Kidney tubule cell (primary cell): Measurements from ENCODE around the gene KMT2A.
A peak's percentile ranks its signal among the peaks of the same experiment; 100 is the strongest.

Source experiments
- DNase-seq: peaks from one replicate; pipeline ENCODE4 v3.0.0-alpha.2; 2018; ENCODE audit warnings: low spot score

Gene KMT2A

DNA sequence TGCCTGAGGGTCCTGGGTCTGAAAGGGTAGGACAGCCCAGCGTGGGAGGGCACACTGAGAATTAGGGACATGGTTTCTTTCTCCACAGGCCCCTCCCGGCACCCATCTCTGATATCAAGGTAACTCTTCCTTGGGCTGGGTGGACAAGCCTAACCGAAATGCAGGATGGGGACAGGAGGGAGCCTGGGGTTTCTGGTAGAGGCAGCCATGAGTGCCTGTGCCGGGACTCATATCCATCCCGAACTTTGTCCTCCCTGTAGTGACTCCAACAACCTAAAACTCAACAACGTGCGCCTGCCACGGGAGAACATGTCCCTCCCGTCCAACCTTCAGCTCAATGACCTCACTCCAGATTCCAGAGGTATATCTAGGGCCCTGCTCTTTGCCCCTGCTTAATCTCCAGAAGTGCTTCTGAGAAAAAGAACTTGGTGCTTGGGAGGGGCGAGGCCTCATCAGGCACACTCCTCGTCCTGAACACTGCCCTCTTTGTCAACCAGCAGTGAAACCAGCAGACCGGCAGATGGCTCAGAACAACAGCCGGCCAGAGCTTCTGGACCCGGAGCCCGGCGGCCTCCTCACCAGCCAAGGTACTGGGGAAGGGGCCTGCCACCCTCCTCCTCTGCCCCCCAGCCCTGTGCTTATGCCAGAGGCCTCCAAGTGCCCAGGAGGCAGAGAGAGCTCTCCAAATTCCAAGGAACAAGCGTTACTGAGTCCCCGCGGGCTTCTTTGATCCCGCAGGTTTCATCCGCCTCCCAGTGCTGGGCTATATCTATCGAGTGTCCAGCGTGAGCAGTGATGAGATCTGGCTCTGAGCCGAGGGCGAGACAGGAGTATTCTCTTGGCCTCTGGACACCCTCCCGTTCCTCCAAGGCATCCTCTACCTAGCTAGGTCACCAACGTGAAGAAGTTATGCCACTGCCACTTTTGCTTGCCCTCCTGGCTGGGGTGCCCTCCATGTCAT lies 97.8 kb downstream of the KMT2A start:
- no peak for DNase-seq

DNA sequence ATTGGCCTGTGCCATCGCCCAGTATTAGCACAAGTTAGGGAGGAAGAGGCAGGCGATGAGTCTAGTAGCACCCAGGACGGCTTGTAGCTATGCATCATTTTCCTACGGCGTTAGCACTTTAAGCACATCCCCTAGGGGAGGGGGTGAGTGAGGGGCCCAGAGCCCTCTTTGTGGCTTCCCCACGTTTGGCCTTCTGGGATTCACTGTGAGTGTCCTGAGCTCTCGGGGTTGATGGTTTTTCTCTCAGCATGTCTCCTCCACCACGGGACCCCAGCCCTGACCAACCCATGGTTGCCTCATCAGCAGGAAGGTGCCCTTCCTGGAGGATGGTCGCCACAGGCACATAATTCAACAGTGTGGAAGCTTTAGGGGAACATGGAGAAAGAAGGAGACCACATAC lies 99.0 kb downstream of the KMT2A start:
- DNase-seq: no peak

DNA sequence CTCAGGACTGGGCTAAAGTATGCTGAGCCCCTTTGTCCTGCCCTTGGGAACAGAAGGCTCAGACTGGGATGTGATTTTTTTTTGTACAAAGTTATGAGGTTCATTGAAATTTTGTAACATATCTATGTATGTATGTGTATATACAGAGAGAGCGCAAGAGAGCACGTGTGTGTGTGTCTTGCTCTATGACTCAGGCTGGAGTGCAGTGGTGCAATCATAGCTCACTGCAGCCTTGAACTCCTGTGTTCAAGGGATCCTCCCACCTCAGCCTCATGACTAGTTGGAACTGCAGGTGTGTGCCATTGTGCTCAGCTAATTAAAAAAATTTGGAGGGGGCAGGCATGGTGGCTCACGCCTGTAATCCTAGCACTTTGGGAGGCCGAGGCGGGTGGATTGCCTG lies 100.4 kb downstream of the KMT2A start:
- no peak for DNase-seq

DNA sequence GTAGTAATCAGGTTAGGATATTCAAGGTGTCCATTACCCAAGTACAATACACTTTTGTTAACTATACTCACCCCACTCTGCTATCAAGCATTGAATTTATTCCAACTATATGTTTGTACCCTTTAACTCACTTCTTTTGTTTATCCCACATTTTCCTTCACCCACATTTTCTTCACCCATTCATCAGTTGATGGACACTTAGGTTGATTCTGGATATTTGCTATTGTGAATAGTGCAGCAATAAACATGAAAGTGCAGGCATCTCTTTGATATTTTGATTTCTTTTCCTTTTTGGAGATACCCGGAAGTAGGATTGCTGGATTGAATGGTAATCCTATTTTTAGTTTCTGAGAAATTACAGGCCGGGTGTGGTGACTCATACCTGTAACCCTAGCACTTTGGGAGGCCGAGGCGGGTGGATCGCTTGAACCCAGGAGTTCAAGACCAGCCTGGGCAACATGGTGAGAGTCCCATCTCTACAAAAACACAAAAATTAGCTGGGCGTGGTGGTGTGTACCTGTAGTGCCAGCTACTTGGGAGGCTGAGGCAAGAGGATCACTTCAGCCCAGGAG lies 101.2 kb downstream of the KMT2A start:
- no peak for DNase-seq

DNA sequence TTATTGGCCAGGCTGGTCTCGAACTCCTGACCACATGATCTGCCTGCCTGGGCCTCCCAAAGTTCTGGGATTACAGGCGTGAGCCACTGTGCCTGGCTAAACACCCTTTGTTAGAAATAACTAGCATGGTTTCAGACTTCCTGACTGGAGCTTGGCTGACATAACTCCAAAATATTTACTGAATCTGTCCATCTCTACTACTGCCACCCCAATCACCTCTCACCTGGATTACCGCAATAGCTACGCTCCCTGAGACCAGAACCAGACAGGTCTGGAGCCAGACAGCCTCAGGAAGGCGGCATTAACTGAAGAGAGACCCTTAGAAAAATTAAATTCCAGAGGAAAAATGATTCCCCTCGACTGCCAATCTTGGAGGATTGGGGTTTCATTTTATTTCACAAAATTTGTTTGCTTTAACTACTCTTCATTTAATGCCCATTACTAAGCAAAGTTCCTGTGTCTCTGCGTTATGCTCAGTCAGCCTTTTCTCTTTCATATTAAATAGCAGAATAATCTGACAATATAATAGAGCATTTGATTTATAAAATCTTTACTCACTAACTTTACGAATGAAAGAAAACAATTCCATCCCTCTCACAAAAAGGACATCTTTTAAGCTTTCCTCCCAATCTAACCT lies 107.8 kb downstream of the KMT2A start:
- DNase-seq: no peak

DNA sequence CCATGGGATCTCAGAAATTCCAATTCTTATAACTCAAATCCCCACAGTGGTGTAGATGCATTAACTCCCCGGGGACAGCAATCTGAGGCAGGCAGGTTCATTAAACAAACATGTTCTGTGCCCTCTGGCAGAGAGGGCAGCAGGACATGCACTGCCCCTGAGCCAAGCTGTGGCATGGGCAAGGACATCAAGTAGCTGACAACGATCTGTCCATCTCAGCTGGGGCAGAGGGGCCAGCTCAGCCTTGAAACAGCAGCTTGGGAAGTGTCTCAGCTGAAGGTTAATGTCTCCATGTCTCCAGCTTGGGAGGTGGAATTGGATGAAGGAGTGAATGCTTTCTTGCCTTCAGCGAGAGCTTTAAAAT lies 108.3 kb downstream of the KMT2A start:
- DNase-seq: no peak

DNA sequence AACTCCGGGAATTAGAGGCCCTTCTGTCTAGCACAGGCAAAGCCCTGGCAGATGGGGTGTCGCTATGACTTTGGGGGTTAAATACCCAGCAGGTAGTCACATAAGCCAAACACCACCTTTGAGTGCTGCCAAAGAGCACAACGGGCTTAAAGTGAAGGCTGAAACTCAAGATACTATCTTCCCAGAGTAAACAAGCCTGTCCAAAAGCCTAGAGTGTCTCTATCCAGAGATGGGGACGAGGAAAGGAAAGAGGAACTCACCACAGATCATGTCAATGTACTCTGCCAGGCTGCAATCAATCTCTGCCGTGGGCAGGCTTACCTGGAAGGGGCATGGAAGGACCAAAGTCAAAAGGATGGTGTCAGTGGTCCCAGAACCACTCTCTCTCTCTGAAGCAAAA lies 109.2 kb downstream of the KMT2A start:
- no peak for DNase-seq

DNA sequence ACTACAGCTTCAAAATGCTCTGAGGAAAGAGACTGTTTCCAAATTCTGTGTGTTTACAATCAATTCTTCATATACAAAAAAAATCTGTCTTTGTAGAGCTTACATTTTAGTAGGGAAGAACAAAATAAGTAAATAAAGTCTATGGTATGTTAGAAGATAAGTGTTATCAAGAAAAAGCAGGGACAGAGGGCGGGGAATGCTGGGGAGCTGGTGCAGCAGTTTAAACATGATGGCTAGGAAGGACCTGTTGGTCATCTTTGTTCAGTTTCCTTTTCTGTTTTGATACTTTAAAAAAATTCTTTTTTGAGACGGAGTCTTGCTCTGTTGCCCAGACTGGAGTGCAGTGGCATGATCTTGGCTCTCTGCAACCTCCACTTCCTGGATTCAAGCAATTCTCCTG lies 110.8 kb downstream of the KMT2A start:
- DNase-seq: no peak

DNA sequence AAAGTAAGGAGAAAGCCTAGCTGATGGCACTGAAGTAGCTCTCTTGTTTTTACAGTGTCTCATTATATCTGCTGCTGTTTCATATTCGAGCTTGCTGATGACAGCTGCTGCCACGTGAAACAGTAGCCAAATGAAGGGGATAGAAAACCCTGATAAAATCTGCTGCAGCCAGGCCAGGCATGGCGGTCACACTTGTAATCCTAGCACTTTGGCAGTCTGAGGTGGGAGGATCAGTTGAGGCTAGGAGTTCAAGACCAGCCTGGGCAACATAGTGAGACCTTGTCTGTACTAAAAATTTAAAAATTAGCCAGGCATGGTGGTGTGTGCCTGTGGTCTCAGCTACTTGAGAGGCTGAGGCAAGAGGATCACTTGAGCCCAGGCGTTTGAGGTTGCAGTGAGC lies 116.0 kb downstream of the KMT2A start:
- no peak for DNase-seq

DNA sequence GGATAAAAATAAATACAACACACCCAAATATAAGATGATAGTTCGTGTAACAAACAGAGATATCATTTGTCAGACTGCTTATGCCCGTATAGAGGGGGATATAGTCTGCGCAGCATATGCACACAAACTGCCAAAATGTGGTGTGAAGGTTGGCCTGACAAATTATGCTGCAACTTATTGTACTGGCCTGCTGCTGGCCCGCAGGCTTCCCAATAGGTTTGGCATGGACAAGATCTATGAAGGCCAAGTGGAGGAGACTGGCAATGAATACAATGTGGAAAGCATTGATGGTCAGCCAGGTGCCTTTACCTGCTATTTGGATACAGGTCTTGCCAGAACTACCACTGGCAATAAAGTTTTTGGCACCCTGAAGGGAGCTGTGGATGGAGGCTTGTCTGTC lies 124.5 kb downstream of the KMT2A start:
- no peak for DNase-seq

DNA sequence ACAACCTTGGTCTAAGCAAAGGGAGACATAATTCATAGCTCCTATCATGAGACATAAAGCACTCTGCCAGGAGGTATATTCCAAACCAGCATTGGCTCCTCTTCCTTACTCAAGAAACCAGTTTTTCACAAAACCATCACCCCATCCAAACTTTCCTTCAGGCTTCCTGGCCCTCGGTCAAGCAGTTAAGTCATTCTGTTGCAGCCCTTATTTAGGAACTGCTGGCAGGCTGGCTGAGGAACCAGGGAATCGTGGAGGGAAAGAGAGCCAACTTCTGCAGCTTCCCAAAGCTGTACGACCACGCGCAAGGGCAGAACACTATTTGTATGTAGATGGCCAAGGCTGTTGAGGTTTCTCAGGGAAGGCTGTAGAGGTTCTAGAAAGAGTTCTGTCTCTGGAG lies 128.8 kb downstream of the KMT2A start:
- DNase-seq: no peak

DNA sequence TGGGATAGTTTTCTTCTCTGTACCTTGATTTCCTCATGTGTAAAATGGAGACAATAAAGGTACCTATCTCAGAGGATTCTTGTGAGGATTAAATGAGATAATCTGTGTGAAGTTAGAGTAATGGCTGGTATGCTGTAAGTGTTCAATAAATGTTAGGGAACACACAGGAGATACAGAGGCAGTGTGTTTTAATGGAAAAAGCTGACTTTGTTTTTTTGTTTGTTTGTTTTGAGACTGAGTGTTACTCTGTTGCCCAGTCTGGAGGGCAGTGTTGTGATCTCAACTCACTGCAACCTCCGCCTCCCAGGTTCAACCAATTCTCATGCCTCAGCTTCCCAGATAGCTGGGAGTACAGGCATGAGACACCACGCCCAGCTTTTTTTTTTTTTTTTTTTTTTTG lies 133.4 kb downstream of the KMT2A start:
- DNase-seq: no peak

DNA sequence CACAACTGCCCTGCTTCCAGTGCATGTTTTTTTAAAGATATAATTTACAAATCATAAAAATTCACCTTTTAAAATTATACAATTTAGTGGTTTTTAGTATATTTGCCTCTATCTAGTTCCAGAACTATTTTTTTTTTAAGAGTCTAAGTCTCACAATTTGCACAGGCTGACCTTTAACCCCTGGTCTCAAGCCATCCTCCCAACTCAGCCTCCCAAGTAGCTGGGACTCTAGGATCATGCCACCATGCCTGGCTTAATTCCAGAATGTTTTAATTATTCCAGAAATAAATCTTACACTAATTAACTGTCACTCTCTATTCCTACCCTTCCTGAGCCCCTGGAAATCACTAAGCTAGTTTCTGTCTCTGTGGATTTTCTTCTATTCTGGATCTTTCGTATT lies 134.5 kb downstream of the KMT2A start:
- DNase-seq: no peak

DNA sequence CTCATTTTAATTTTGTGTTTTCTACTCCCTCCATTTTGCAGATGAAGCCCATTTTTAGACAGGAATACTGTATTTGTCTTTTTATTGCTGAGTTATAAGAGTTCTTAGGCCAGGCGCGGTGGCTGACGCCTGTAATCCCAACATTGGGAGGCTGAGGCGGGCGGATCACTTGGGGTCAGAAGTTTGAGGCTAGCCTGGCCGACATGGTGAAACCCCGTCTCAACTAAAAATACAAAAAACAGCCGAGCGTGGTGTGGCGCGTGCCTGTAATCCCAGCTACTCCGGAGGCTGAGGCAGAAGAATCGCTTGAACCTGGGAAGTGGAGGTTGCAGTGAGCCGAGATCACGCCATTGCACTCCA lies 135.4 kb downstream of the KMT2A start:
- peak; percentile 9 for DNase-seq

DNA sequence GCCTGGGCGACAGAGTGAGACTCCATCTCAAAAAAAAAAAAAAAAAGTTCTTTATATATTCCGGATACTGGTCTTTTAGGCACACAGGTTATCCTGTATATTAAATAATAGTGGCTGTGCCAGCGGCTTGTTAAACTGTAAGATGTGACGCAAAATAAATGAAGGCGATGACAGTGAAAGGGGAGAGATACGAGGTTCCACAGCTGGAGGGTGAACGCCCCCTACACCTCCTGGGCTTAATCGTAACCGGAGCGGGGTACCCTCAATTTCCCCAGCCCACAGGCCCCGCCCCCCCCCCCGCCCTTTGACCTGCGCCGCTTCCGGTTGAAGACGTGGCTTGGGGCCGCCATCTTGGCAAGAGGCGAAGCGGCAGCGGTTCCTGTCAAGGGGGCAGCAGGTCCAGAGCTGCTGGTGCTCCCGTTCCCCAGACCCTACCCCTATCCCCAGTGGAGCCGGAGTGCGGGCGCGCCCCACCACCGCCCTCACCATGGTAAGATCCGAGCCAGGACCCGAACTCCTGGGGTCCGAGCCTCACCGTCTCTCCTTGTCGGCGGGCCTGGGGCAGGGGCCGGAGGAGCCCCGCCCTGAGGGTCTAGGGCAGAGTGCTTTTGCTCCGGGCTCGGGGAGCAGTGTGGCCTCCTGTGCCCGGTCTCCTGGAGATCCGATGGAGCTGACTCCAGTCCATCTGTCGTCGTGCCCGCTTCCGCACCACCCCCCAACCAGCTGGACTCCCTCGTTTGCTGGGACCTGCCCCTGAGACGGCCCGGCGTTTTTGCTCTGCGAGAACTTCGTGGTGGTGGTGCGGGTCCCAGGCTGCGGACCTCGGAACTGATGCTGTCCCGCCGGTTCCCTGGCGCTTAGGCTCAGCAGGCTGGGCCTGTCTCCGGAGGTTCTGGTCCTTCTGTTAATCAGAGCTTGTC lies 136.0 kb downstream of the KMT2A start, which contains the start of gene ARCN1:
Gene ARCN1, plus strand, starts transcription at position 349 of the 920 bp plus-strand sequence. Its CDS starts 139 bp downstream, at position 488.
- peak; percentile 74 for DNase-seq

DNA sequence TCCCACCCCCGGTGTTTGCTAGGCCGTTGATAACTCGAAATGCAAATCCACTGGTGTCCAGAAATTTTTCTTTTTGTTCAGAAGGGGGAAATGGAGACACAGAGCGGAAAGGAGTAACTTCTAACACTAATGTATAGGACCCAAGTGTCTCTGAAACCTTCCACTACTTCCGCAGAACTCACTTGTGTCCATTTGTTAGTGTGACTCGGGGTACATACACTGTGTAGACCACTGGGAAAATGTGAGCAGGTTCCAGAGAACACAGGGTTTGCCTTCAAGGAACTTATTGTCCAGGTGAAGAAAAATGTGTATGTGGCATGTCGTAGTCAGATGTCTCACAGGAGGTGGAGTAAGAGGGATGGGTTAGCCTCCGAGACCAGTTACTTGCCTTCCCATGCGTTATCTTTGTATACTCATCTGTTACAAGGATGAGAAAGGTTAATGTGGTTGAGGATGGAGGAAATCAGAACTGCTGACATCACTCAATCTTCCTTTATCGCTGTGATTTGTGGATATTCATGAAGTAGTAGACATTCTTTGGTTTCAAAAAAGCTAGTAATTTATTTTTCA lies 136.8 kb downstream of the KMT2A start:
- DNase-seq: peak; percentile 68

DNA sequence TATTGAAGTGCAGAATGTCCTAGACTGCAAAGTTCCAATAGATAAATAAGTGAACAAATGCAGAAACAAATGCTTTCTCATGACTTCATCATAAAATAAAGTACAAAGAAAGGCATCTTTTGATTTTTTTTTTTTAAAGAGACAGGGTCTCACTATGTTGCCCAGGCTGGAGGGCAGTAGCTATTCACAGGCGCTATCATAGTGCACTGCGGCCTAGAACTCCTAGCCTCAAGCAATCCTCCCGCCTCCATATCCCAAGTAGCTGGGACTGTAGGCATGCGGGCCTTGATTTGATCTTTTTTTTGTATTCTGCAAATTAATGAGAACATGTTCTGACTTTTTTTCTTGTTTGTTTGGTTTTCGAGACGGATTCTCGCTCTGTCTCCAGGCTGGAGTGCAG lies 138.3 kb downstream of the KMT2A start:
- DNase-seq: no peak
